Ascending aorta (tissue), 2 donors: ENCODE results near the gene DUS1L. TPM values are rescaled to one million over a fixed set of nuclear protein-coding genes. Genes with fewer than 3 reads are reported as not detected.

Source experiments
- DNase-seq, 2 donors: peaks; one replicate each; pipeline ENCODE4 v3.0.0-alpha.2; 2019; ENCODE audit warnings: low spot score in 2 of 2
- H3K27ac ChIP-seq, 2 donors: fragments of 200-600 bp; sonication (generic); one replicate each; pipeline ENCODE4 v1.5.1; 2016 to 2017; ENCODE audit warnings: mild to moderate bottlenecking in 1 of 2
- H3K27me3 ChIP-seq: fragments of 200-600 bp; sonication (generic); one replicate; pipeline ENCODE4 v1.5.1; 2017
- H3K36me3 ChIP-seq, 2 donors: fragments of 200-600 bp; sonication (generic); one replicate each; pipeline ENCODE4 v1.5.1; 2016
- H3K4me1 ChIP-seq, 2 donors: fragments of 200-600 bp; sonication (generic); one replicate each; pipeline ENCODE4 v1.5.1; 2016 to 2017; ENCODE audit warnings: mild to moderate bottlenecking in 1 of 2
- H3K4me3 ChIP-seq, 2 donors: fragments of 200-600 bp; sonication (generic); one replicate each; pipeline ENCODE4 v1.5.1; 2016 to 2017; ENCODE audit warnings: mild to moderate bottlenecking in 1 of 2
- H3K9me3 ChIP-seq, 2 donors: fragments of 200-600 bp; sonication (generic); one replicate each; pipeline ENCODE4 v1.5.1; 2016
- CTCF ChIP-seq, 3 experiments: fragments of 200-600 bp in 2 of 3; fragments of 450-650 bp in 1 of 3; sonication (generic) in 2 of 3; IDR thresholded peaks; one replicate each; pipeline ENCODE4 v1.5.1; 2016 to 2019; ENCODE audit warnings: antibody characterized with exemption in 3 of 3, mild to moderate bottlenecking in 1 of 3, moderate library complexity in 1 of 3
- intact Hi-C: fragments of 100-400 bp; cut with DNase I; formaldehyde crosslinking; loops from one replicate; pipeline ENCODE4 v1.15.1; 2023
- total RNA-seq: library from RNA; depleted of rRNA; stranded (reverse); fragments of >200 nt; gene quantifications from one replicate; pipeline ENCODE4 v1.1.0, GENCODE V29; 2016

Gene DUS1L
- total RNA-seq, 1 donor from 2014 or later: 111 TPM

GRCh38 chr17:82029391-82029790, 36.2 kb downstream of the DUS1L start:
- Histone ChIP-seq H3K9me3 (no peaks in the 10 kb centered on the region), H3K27ac (no peak overlapping the region), H3K4me3 (no peak overlapping the region), H3K36me3 (no peaks in the 10 kb centered on the region), H3K27me3 (peaks cover 8% of the 10 kb centered on the region), H3K4me1 (peaks cover 10 to 18% of the 10 kb centered on the region in 2 donors)
- no peak for TF ChIP-seq CTCF (IDR thresholded peaks at IDR 0.05)
- intact Hi-C loops: no loop called here
- DNase-seq: no peak

- H3K9me3 ChIP-seq: no peaks in the 10 kb centered on the region
- peaks cover 8% of the 10 kb centered on the region for H3K27me3 ChIP-seq
- H3K4me1 ChIP-seq: peaks cover 10 to 20% of the 10 kb centered on the region in 2 donors
- no peak for TF ChIP-seq CTCF (IDR thresholded peaks at IDR 0.05)
- H3K4me3 ChIP-seq: no peak overlapping the region
- no peaks in the 10 kb centered on the region for H3K36me3 ChIP-seq
- DNase-seq: no peak
- no peak overlapping the region for H3K27ac ChIP-seq
- intact Hi-C loops: no loop called here
These were observed 36.6 kb downstream of the DUS1L start for GRCh38 chr17:82028966-82029365.

GRCh38 chr17:82028246-82028645, 37.4 kb downstream of the DUS1L start:
- Histone ChIP-seq H3K36me3 (no peaks in the 10 kb centered on the region), H3K27me3 (peaks cover 8% of the 10 kb centered on the region), H3K27ac (no peak overlapping the region), H3K4me1 (peaks cover 10 to 25% of the 10 kb centered on the region in 2 donors), H3K9me3 (no peaks in the 10 kb centered on the region), H3K4me3 (no peak overlapping the region)
- TF ChIP-seq CTCF (IDR thresholded peaks at IDR 0.05): no peak
- DNase-seq: no peak
- intact Hi-C loops: no loop called here

- intact Hi-C loops: no loop called here
- Histone ChIP-seq H3K9me3 (no peaks in the 10 kb centered on the region), H3K4me3 (no peak overlapping the region), H3K4me1 (peaks cover 17 to 27% of the 10 kb centered on the region in 2 donors), H3K36me3 (no peaks in the 10 kb centered on the region), H3K27ac (no peak overlapping the region), H3K27me3 (no peaks in the 10 kb centered on the region)
- TF ChIP-seq CTCF (IDR thresholded peaks at IDR 0.05): no peak
- no peak for DNase-seq
These were observed 40.0 kb downstream of the DUS1L start for GRCh38 chr17:82025401-82026107.

GRCh38 chr17:82024859-82025258, 40.7 kb downstream of the DUS1L start:
- no peaks in the 10 kb centered on the region for H3K9me3 ChIP-seq
- no peak overlapping the region for H3K4me3 ChIP-seq
- H3K4me1 ChIP-seq: peaks cover 12 to 20% of the 10 kb centered on the region in 2 donors
- H3K36me3 ChIP-seq: no peaks in the 10 kb centered on the region
- TF ChIP-seq CTCF (IDR thresholded peaks at IDR 0.05): no peak
- intact Hi-C loops: loop anchor here (5.0 kb wide), 3 partner anchors 113 to 187 kb away; partner anchors contain the start of genes ARHGDIA, CCDC57 and PCYT2
- DNase-seq: no peak
- no peak overlapping the region for H3K27ac ChIP-seq
- H3K27me3 ChIP-seq: no peaks in the 10 kb centered on the region
